ENCODE results near the gene ZNF697.

ZNF697 gene

DNA sequence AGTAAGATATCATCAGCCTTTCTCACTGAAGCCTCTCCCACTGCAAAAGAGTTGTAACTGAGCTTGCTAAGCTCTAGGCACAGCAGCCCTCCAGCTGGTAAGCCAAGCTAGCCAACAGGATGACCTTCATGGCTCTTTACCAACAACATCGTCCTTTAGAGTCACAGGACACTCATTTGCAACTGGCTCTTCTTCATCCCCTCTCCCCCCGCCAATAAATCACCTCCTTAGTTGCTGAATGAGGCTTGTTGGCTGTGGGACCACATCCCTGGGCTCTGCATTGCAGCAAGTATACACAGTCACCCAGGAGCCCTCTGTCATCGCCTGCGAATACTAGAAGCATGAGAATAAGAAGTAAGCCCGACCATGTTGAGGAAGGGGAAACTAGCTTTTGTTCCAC lies 16.0 kb upstream of the ZNF697 start:
- TF ChIP-seq CTCF (IDR thresholded peaks at IDR 0.05; ENCODE audit: low read depth, low read length), result no peak

GRCh38 chr1:119662034-119662437 lies 14.0 kb upstream of the ZNF697 start:
- no peak for TF ChIP-seq CTCF (IDR thresholded peaks at IDR 0.05; ENCODE audit: low read depth, low read length)
- no peak for DNase-seq (ENCODE audit: low read depth in 2 of 2)
- no peak overlapping the region for H3K4me3 ChIP-seq (replicated peaks in 1 of 2; ENCODE audit: low read depth in 2 of 2, low read length in 2 of 2)

More for the DNA sequence above, 16.0 kb upstream of the ZNF697 start:
- DNase-seq (ENCODE audit: low read depth in 2 of 2), result no peak
- no peak overlapping the region for H3K4me3 ChIP-seq (replicated peaks in 1 of 2; ENCODE audit: low read depth in 2 of 2, low read length in 2 of 2)

DNA sequence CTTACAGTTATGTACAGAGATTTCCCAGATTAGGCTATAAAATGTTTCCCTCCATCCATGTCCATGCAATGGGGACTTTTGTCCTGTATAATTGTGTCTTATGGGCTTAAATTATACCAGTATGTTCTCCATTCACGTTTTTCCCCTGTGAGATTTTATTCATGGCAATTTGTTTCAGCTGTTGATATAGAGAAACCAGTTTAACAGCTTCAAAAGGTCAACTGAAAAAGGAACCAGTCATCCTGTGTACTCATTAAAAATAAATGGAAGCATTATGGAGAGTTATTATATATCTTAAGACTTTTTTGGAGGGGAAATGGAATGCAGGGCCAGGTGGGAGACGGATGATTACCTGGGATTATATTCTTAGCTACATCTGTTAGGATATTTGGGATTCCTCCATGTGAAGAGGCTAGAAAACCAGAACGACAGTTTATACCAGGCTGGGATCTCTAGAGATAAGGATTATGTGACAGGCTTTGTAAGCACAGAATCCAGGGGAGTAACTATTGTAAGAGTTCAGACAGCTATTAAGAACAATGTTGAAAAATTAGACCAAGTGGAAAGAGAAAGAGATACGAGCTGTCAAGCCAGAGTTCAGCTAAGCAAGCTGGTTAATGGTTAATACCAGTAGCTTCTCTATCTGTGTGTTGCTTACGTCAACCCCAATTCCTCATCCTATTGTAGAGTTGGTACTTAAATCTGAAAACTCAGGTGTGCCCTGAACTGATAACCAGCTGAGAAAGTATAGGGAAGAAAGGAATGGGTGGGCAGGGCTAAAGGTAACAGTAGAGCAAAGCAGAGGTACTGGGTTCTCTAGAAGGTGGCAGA lies 12.4 kb upstream of the ZNF697 start:
- TF ChIP-seq CTCF (IDR thresholded peaks at IDR 0.05; ENCODE audit: low read depth, low read length), result no peak
- no peak overlapping the region for H3K4me3 ChIP-seq (replicated peaks in 1 of 2; ENCODE audit: low read depth in 2 of 2, low read length in 2 of 2)

DNA sequence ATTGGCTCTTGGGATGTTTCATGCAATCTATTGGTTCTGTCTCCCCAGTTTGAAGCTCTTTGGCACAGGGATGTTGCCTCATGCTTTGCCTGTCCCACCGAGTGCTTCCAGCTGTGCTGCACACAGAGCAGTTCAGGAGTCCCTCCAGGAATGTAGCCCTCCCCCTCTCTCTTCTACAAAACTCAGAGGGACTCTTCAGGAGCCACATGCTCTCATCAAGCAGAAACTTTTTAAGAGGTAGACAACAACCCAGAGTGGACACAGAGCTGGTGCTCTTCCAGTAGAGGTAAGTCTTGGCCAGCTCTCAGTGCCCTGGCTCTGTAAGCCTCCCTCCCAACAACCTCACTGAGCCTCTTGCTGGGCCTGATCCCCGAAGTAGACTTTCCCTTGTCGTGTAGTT lies 11.6 kb upstream of the ZNF697 start:
- no peak overlapping the region for H3K4me3 ChIP-seq (replicated peaks in 1 of 2; ENCODE audit: low read depth in 2 of 2, low read length in 2 of 2)
- peak; percentile 22 to 82 for DNase-seq (ENCODE audit: low read depth in 2 of 2)
- TF ChIP-seq CTCF (IDR thresholded peaks at IDR 0.05; ENCODE audit: low read depth, low read length), result no peak

More for the DNA sequence above, 12.4 kb upstream of the ZNF697 start:
- DNase-seq (ENCODE audit: low read depth in 2 of 2), result no peak

DNA sequence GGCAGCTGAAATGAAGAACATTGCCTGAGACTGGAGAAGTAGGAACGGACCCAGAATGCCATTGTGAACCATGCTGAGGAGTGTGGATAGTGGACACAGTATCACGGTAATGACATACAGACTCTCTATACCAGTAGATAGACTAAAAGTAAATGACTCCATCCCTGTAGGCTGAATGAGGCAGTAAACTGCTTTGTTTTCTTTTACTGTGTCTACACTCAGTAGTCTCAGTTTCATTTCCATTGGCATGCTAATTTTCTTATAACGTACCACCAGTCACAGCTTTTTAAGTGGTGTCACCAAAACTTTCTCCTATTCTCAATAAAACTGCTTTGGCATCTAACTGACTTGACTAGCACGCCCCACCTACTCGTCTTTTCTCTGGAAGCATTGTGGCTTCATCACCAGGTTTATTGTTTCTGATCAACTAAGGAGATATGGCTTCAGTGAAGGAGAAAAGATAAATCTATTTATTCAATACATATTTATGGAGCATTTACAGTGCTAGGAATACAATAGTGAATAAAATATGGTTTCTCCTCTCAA lies 8.4 kb upstream of the ZNF697 start:
- no peak for TF ChIP-seq CTCF (IDR thresholded peaks at IDR 0.05; ENCODE audit: low read depth, low read length)
- DNase-seq (ENCODE audit: low read depth in 2 of 2), result no peak
- H3K4me3 ChIP-seq (replicated peaks in 1 of 2; ENCODE audit: low read depth in 2 of 2, low read length in 2 of 2), result no peak overlapping the region

GRCh38 chr1:119655154-119655553 lies 7.1 kb upstream of the ZNF697 start:
- no peak for TF ChIP-seq CTCF (IDR thresholded peaks at IDR 0.05; ENCODE audit: low read depth, low read length)
- peak in 1 of 2 donors; percentile 52 for DNase-seq (ENCODE audit: low read depth in 2 of 2)
- H3K4me3 ChIP-seq (replicated peaks in 1 of 2; ENCODE audit: low read depth in 2 of 2, low read length in 2 of 2), result no peak overlapping the region
